Gastroesophageal sphincter (tissue), 3 donors: ENCODE data around the gene ZNF672.

Experiments
- CTCF ChIP-seq, 4 experiments: fragments of 200-600 bp in 2 of 4; fragments of 450-650 bp in 2 of 4; sonication (generic) in 1 of 4; IDR thresholded peaks; one replicate each; pipeline ENCODE4 v1.5.1; 2017 to 2019; ENCODE audit warnings: antibody characterized with exemption in 4 of 4, mild to moderate bottlenecking in 2 of 4, moderate library complexity in 2 of 4
- EP300 ChIP-seq: sonication (generic); formaldehyde crosslinking; IDR thresholded peaks from one replicate; pipeline ENCODE4 v1.6.1; 2017; ENCODE audit warnings: antibody characterized with exemption, mild to moderate bottlenecking
- POLR2A ChIP-seq, 2 donors: fragments of 450-650 bp; IDR thresholded peaks; one replicate each; pipeline ENCODE4 v1.6.1; 2017; ENCODE audit warnings: antibody characterized with exemption in 2 of 2, mild to moderate bottlenecking in 2 of 2, moderate library complexity in 1 of 2
- POLR2AphosphoS5 ChIP-seq: sonication (generic); formaldehyde crosslinking; IDR thresholded peaks from one replicate; pipeline ENCODE4 v1.6.1; 2017; ENCODE audit warnings: antibody characterized with exemption

- TF ChIP-seq CTCF (IDR thresholded peaks at IDR 0.05) (no peak), POLR2AphosphoS5 (no peak), POLR2A (IDR thresholded peaks at IDR 0.05) (no peak), EP300 (no peak)
Observed at GRCh38 chr1:248825136-248825535, 12.9 kb upstream of the ZNF672 start.
